Mucosa of rectum (tissue), 2 donors: ENCODE results near the gene HOXA10.

Experiments
- H3K27ac ChIP-seq, 2 donors: one replicate each; pipeline ENCODE4 v1.7.0; 2013; ENCODE audit warnings: inconsistent platforms in 2 of 2, low read depth in 2 of 2, low read length in 2 of 2
- H3K27me3 ChIP-seq, 2 donors: one replicate each; pipeline ENCODE4 v1.7.0; 2013; ENCODE audit warnings: low read length in 2 of 2; ENCODE audit not compliant: control insufficient read depth in 2 of 2, insufficient read depth in 2 of 2
- H3K36me3 ChIP-seq, 2 donors: one replicate each; pipeline ENCODE4 v1.7.0; 2013; ENCODE audit warnings: low read length in 2 of 2; ENCODE audit not compliant: control insufficient read depth in 2 of 2, insufficient read depth in 2 of 2
- H3K4me1 ChIP-seq, 2 donors: one replicate each; pipeline ENCODE4 v1.7.0; 2013; ENCODE audit warnings: low read length in 2 of 2, mild to moderate bottlenecking in 1 of 2; ENCODE audit not compliant: control insufficient read depth in 2 of 2, insufficient read depth in 2 of 2
- H3K4me3 ChIP-seq, 2 donors: one replicate each; pipeline ENCODE4 v1.7.0; 2013; ENCODE audit warnings: low read length in 2 of 2
- H3K9ac ChIP-seq, 2 donors: one replicate each; pipeline ENCODE4 v1.7.0; 2013; ENCODE audit warnings: low read length in 2 of 2, low read depth in 1 of 2, mild to moderate bottlenecking in 1 of 2
- H3K9me3 ChIP-seq, 2 donors: one replicate each; pipeline ENCODE4 v1.7.0; 2013; ENCODE audit warnings: low read length in 2 of 2; ENCODE audit not compliant: control insufficient read depth in 2 of 2
- donor health status: healthy.
- donor health status: Normal muscosa, but diverticular disease.

HOXA10 gene

GRCh38 chr7:27191161-27191731 is 17.1 kb upstream of the HOXA10 start:
- peak overlapping the region; percentile 66 to 79 for H3K4me3 ChIP-seq
- peaks cover 14 to 27% of the 10 kb centered on the region in 2 donors for H3K27me3 ChIP-seq
- peaks cover 37 to 60% of the 10 kb centered on the region in 2 donors for H3K4me1 ChIP-seq
- peak overlapping the region; percentile 91 to 93 for H3K27ac ChIP-seq
- H3K36me3 ChIP-seq, result no peaks in the 10 kb centered on the region
- H3K9ac ChIP-seq, result peak overlapping the region; percentile 78 to 92
- H3K9me3 ChIP-seq, result no peaks in the 10 kb centered on the region

GRCh38 chr7:27189997-27190748 is 16.1 kb upstream of the HOXA10 start:
- H3K4me3 ChIP-seq, result peak overlapping the region; percentile 83 to 87
- peak overlapping the region; percentile 90 to 96 for H3K9ac ChIP-seq

GRCh38 chr7:27189295-27189996 is 15.3 kb upstream of the HOXA10 start:
- H3K27me3 ChIP-seq, result peaks cover 15 to 35% of the 10 kb centered on the region in 2 donors
- H3K27ac ChIP-seq, result peak overlapping the region; percentile 91 to 93
- H3K9me3 ChIP-seq, result no peaks in the 10 kb centered on the region
- peaks cover 45 to 69% of the 10 kb centered on the region in 2 donors for H3K4me1 ChIP-seq
- H3K4me3 ChIP-seq, result peak overlapping the region; percentile 83 to 87
- H3K9ac ChIP-seq, result peak overlapping the region; percentile 90 to 96
- no peaks in the 10 kb centered on the region for H3K36me3 ChIP-seq

More at GRCh38 chr7:27189997-27190748, 16.1 kb upstream of the HOXA10 start:
- Histone ChIP-seq H3K27ac (peak overlapping the region; percentile 91 to 93), H3K9me3 (no peaks in the 10 kb centered on the region), H3K4me1 (peaks cover 40 to 64% of the 10 kb centered on the region in 2 donors), H3K27me3 (peaks cover 11 to 32% of the 10 kb centered on the region in 2 donors), H3K36me3 (no peaks in the 10 kb centered on the region)

- H3K4me1 ChIP-seq, result peaks cover 50 to 73% of the 10 kb centered on the region in 2 donors
These were observed 14.5 kb upstream of the HOXA10 start for GRCh38 chr7:27188386-27189294.

GRCh38 chr7:27187475-27188385 is 13.6 kb upstream of the HOXA10 start:
- Histone ChIP-seq H3K4me1 (peaks cover 54 to 79% of the 10 kb centered on the region in 2 donors), H3K4me3 (peak overlapping the region; percentile 83 to 87), H3K27me3 (peaks cover 15 to 30% of the 10 kb centered on the region in 2 donors), H3K27ac (peak overlapping the region; percentile 91 to 93), H3K9me3 (no peaks in the 10 kb centered on the region), H3K36me3 (no peaks in the 10 kb centered on the region), H3K9ac (peak overlapping the region; percentile 90 to 96)

More at GRCh38 chr7:27188386-27189294, 14.5 kb upstream of the HOXA10 start:
- peak overlapping the region; percentile 83 to 87 for H3K4me3 ChIP-seq
- H3K27ac ChIP-seq, result peak overlapping the region; percentile 91 to 93
- no peaks in the 10 kb centered on the region for H3K9me3 ChIP-seq
- peaks cover 15 to 32% of the 10 kb centered on the region in 2 donors for H3K27me3 ChIP-seq
- H3K9ac ChIP-seq, result peak overlapping the region; percentile 90 to 96
- no peaks in the 10 kb centered on the region for H3K36me3 ChIP-seq

GRCh38 chr7:27186668-27187474 is 12.8 kb upstream of the HOXA10 start:
- Histone ChIP-seq H3K4me1 (peaks cover 60 to 86% of the 10 kb centered on the region in 2 donors), H3K27me3 (peaks cover 11 to 30% of the 10 kb centered on the region in 2 donors), H3K36me3 (no peaks in the 10 kb centered on the region), H3K9ac (peak overlapping the region; percentile 94 to 96), H3K9me3 (no peaks in the 10 kb centered on the region), H3K27ac (peak overlapping the region; percentile 91 to 93), H3K4me3 (peak overlapping the region; percentile 83 to 87)

- Histone ChIP-seq H3K27me3 (peaks cover 10 to 30% of the 10 kb centered on the region in 2 donors), H3K36me3 (no peaks in the 10 kb centered on the region), H3K27ac (peak overlapping the region; percentile 91 to 93), H3K9ac (peak overlapping the region; percentile 94 to 96), H3K4me1 (peaks cover 62 to 81% of the 10 kb centered on the region in 2 donors), H3K9me3 (no peaks in the 10 kb centered on the region), H3K4me3 (peak overlapping the region; percentile 83 to 87)
These were observed 11.9 kb upstream of the HOXA10 start for GRCh38 chr7:27185854-27186667.
